GM21360 (cell line): ENCODE measurements around the gene KDELR3.

ENCODE experiments used
- ATAC-seq: cut with Tn5 transposase; IDR thresholded peaks from one replicate; pipeline ENCODE4 v1.9.1; 2021; ENCODE audit warnings: mild to moderate bottlenecking, moderate library complexity; ENCODE audit not compliant: unreplicated experiment

Gene KDELR3

GRCh38 chr22:38467904-38468442 is at the start of gene KDELR3:
TSS of gene KDELR3 (plus strand) at chr22:38468096. CDS start at chr22:38468234, 138 bp downstream.
- no peak for ATAC-seq

GRCh38 chr22:38418589-38418988 is 49.3 kb upstream of the KDELR3 start:
- ATAC-seq = no peak

- ATAC-seq = no peak
These were observed 48.6 kb upstream of the KDELR3 start for GRCh38 chr22:38419121-38419857.

- ATAC-seq = no peak
These were observed 48.1 kb upstream of the KDELR3 start for GRCh38 chr22:38419858-38420160.

- ATAC-seq = no peak
These were observed 47.2 kb upstream of the KDELR3 start for GRCh38 chr22:38420734-38421133.

- ATAC-seq = no peak
These were observed 45.0 kb upstream of the KDELR3 start for GRCh38 chr22:38422611-38423511.

- ATAC-seq = no peak
These were observed 44.1 kb upstream of the KDELR3 start for GRCh38 chr22:38423512-38424503.

- ATAC-seq = no peak
These were observed 43.3 kb upstream of the KDELR3 start for GRCh38 chr22:38424525-38425080.

GRCh38 chr22:38426628-38427027 is 41.3 kb upstream of the KDELR3 start:
- ATAC-seq = no peak

- ATAC-seq = no peak
These were observed 40.4 kb upstream of the KDELR3 start for GRCh38 chr22:38427465-38427864.

GRCh38 chr22:38427940-38428339 is 40.0 kb upstream of the KDELR3 start:
- ATAC-seq = no peak

GRCh38 chr22:38428714-38429113 is 39.2 kb upstream of the KDELR3 start:
- no peak for ATAC-seq

GRCh38 chr22:38429499-38430068 is 38.3 kb upstream of the KDELR3 start:
- no peak for ATAC-seq

GRCh38 chr22:38431266-38432010 is 36.5 kb upstream of the KDELR3 start:
- ATAC-seq = no peak

GRCh38 chr22:38432264-38432663 is 35.6 kb upstream of the KDELR3 start:
- no peak for ATAC-seq

GRCh38 chr22:38433871-38434270 is 34.0 kb upstream of the KDELR3 start:
- ATAC-seq = no peak

GRCh38 chr22:38435010-38435409 is 32.9 kb upstream of the KDELR3 start:
- ATAC-seq = no peak

- no peak for ATAC-seq
These were observed 31.9 kb upstream of the KDELR3 start for GRCh38 chr22:38435965-38436364.

GRCh38 chr22:38436629-38437395 is 31.1 kb upstream of the KDELR3 start:
- ATAC-seq = no peak
